Pancreas (tissue), 10 donors: ENCODE results near the gene TPM1. TPM values are rescaled to one million over a fixed set of nuclear protein-coding genes. Genes with fewer than 3 reads are reported as not detected.

ENCODE experiments used
- ATAC-seq, 4 donors: fragments of 200-7000 bp; cut with Tn5 transposase; one replicate each; pipeline versions ENCODE4 v1.8.0 to v1.9.1; 2020; ENCODE audit warnings: mild to moderate bottlenecking in 4 of 4, moderate library complexity in 4 of 4
- DNase-seq, 6 donors: peaks; one replicate each; pipeline ENCODE4 v3.0.0-alpha.2; 2020
- FAIRE-seq: peaks from 2 replicates; lab custom pipeline; 2012; peaks lifted over from hg19 to GRCh38; lab: Jason Lieb, UNC
- H3K27ac ChIP-seq, 4 donors: fragments of 200-600 bp; sonication (generic); 1 replicate in 3 of 4; 2 replicates in 1 of 4; pipeline versions ENCODE4 v1.5.0 to v1.8.0; 2020
- H3K27me3 ChIP-seq, 4 donors: fragments of 200-600 bp; one replicate each; pipeline ENCODE4 v1.8.0; 2021
- H3K36me3 ChIP-seq, 3 donors: fragments of 200-600 bp; sonication (generic) in 1 of 3; one replicate each; pipeline versions ENCODE4 v1.5.0 to v1.8.0; 2020 to 2021
- H3K4me1 ChIP-seq, 3 donors: fragments of 200-600 bp; one replicate each; pipeline ENCODE4 v1.8.0; 2021
- H3K4me3 ChIP-seq, 4 donors: fragments of 200-600 bp; sonication (generic) in 2 of 4; one replicate each; pipeline versions ENCODE4 v1.5.0 to v1.8.0; 2020 to 2021
- H3K9me3 ChIP-seq, 4 donors: fragments of 200-600 bp; one replicate each; pipeline ENCODE4 v1.8.0; 2021
- CTCF ChIP-seq, 4 donors: fragments of 200-600 bp; sonication (generic) in 3 of 4; IDR thresholded peaks; one replicate each; pipeline versions ENCODE4 v1.5.0 to v1.8.0; 2021; ENCODE audit warnings: antibody characterized with exemption in 4 of 4
- WGBS, 2 donors: extraction: QIAGEN DNeasy Blood & Tissue Kit; methylation state at CpG; one replicate each; pipeline ENCODE4 v1.1.7; 2013; 5-methylcytosine and 5-hydroxymethylcytosine counted together
- intact Hi-C, 3 donors: fragments of 100-400 bp; cut with DNase I; formaldehyde crosslinking; loops; one replicate each; pipeline versions ENCODE4 v1.11.1 to v1.14.2; 2022
- polyA plus RNA-seq, 2 donors: library from polyadenylated mRNA; stranded (reverse); fragments of 200-250 nt; gene quantifications; one replicate each; pipeline ENCODE4 v1.2.3, GENCODE V29; 2013
- total RNA-seq, 6 donors: library from RNA; stranded (reverse); fragmentation: NEBNext Ultra II Directional in 4 of 6; extraction: Animal tissue kit (Norgen Biotek cat#: 25700) in 4 of 6; gene quantifications; one replicate each; pipeline versions ENCODE4 v1.2.1 to v1.2.4, GENCODE V29; 2021 to 2023
- donor health status: healthy with polysubstance abuse.
- donor health status: DM: no; HTN: no; CAD: no; lungs with moderate emphysema.
- donor health status: DM: no; HTN: no; CAD: no.
- donor health status: control.
- donor health status: control.
- donor health status: Bipolar disorder and iron deficiency.
- donor health status: DM: yes; HTN: yes; CAD: no.
- donor health status: DM: no; HTN: no; CAD: no.
- donor health status: DM: no; HTN: no; CAD: no.
- donor health status: DM: yes; HTN: yes; CAD: no.

The TPM1 gene
- total and polyA plus RNA-seq, 8 donors: 114 to 482 (median 263) TPM

DNA sequence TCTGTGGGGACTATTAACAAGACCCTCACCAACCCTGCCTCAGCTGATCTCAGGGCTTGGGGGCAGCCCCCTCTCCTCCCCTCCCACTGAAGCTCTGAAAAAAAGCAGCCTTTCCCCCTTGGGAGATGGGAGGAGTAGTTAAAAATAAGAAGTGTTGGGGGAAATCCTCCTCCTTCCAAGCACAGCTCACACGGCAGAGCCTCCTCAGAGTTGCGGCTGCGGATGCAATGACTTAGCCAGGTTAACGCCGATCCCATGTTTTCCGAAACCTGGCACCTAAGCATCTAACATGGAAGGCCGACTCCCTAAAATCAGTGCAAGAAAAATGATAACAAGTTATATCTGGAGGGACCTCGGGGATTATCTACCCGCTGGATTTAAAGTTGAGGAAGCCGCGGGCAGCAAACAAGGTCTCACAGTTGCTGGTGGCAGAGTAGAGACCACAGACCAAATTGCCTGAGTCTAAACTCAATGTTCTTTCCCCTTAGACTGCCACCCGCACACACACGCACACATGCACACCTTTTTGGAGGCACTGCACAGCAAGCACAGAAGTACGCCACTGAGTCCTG lies 1.1 kb upstream of the TPM1 start:
- Histone ChIP-seq H3K4me1 (peaks cover 0 to 12% (median 5%) of the 10 kb centered on the region in 3 donors), H3K9me3 (no peaks in the 10 kb centered on the region), H3K4me3 (peak overlapping the region in 2 of 4 donors; percentile 90 to 99), H3K36me3 (no peaks in the 10 kb centered on the region), H3K27ac (peak overlapping the region in 3 of 4 donors; percentile 74 to 93 (median 88)), H3K27me3 (no peaks in the 10 kb centered on the region)
- DNase-seq (no peak), ATAC-seq (no peak), FAIRE-seq (no peak)
- no peak for TF ChIP-seq CTCF (IDR thresholded peaks at IDR 0.05)
- intact Hi-C loops: loop anchor here in 1 of 3 donors (10.0 kb wide), 1 partner anchor 137 kb away; no protein-coding TSS in a partner anchor
- 52 to 72% methylated on average over 14 of the region's 14 CpGs for WGBS, 2 donors

GRCh38 chr15:63042877-63043334 lies 359 bp downstream of the TPM1 start:
- Histone ChIP-seq H3K9me3 (no peaks in the 10 kb centered on the region), H3K36me3 (no peaks in the 10 kb centered on the region), H3K4me3 (peak overlapping the region; percentile 24 to 99 (median 69)), H3K27ac (peak overlapping the region; percentile 57 to 93 (median 81)), H3K27me3 (no peaks in the 10 kb centered on the region), H3K4me1 (peaks cover 0 to 15% (median 9%) of the 10 kb centered on the region in 3 donors)
- no peak for TF ChIP-seq CTCF (IDR thresholded peaks at IDR 0.05)
- 1 to 2% methylated on average over 31 of the region's 31 CpGs for WGBS, 2 donors
- no peak for FAIRE-seq
- peak in 2 of 6 donors; percentile 73 to 76 for DNase-seq
- ATAC-seq: peak; percentile 6 to 12 (median 10)
- intact Hi-C loops: loop anchor here in 1 of 3 donors (10.0 kb wide), 1 partner anchor 138 kb away; no protein-coding TSS in a partner anchor

DNA sequence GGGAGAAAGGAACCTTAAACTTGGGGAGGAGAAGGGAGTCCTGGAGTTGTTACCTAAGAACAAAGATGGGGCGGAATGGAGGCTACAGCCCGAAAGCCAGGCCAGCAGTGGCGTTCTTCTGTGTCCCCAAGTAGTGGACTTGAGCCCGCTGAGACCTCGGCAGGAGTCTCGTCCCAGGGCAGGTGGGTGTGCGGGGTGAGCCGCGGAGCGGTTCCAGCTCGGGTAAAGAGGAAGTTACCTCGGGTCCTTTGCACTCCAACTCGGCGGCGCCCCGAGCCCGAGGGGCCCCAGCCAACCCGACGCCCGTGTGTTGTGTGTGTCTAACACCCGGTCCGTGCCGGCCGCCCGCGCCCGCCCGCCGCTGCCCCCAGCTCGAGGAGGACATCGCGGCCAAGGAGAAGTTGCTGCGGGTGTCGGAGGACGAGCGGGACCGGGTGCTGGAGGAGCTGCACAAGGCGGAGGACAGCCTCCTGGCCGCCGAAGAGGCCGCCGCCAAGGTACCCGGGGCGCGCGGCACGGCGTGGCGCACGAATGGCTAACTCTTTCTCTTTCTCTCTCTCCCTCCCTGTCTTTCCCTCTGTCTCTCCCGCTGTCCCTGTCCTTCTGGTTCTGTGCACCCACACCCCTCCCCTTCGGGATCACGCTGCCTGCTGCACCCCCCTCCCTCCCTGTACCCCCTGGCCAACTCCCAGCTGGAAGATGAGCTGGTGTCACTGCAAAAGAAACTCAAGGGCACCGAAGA lies 959 bp downstream of the TPM1 start:
- Histone ChIP-seq H3K36me3 (no peaks in the 10 kb centered on the region), H3K27me3 (no peaks in the 10 kb centered on the region), H3K4me3 (peak overlapping the region; percentile 24 to 99 (median 69)), H3K27ac (peak overlapping the region; percentile 57 to 93 (median 81)), H3K4me1 (peaks cover 0 to 15% (median 9%) of the 10 kb centered on the region in 3 donors), H3K9me3 (no peaks in the 10 kb centered on the region)
- peak in 4 of 6 donors; percentile 37 to 77 (median 60) for DNase-seq
- TF ChIP-seq CTCF (IDR thresholded peaks at IDR 0.05): no peak
- WGBS, 2 donors: 0 to 1% methylated on average over 46 to 54 of the region's 54 CpGs
- peak in 1 of 4 donors; percentile 0 for ATAC-seq
- no peak for FAIRE-seq
- intact Hi-C loops: loop anchor here in 1 of 3 donors (10.0 kb wide), 1 partner anchor 139 kb away; no protein-coding TSS in a partner anchor

DNA sequence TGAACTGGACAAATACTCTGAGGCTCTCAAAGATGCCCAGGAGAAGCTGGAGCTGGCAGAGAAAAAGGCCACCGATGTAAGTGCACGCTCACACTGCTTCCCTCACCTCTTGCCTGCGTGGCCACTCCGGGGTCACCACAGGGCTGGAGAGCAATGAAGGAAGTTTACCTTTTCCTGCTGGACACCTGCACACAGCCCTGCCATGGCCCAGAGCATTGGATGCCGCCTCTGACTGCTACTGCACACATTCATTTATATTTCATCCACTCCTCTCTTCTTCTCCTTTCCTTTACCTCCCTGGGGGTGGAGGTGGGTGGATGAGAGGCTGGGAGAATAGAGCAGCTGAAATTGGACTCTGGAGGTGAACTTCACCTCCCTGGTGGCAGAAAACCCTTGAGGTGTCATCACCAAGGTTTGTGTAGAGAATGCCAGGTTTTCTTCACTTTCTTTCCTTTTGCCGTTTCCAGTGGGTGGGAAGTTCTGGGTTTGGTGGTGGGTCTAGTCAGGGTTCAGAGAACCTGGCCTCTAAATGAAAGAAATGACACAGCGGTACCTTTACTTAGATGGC lies 1.6 kb downstream of the TPM1 start:
- FAIRE-seq (no peak), DNase-seq (no peak), ATAC-seq (no peak)
- Histone ChIP-seq H3K4me1 (peaks cover 0 to 15% (median 9%) of the 10 kb centered on the region in 3 donors), H3K36me3 (no peaks in the 10 kb centered on the region), H3K27me3 (no peaks in the 10 kb centered on the region), H3K9me3 (no peaks in the 10 kb centered on the region), H3K27ac (peak overlapping the region in 2 of 4 donors; percentile 88 to 93), H3K4me3 (peak overlapping the region; percentile 24 to 99 (median 69))
- TF ChIP-seq CTCF (IDR thresholded peaks at IDR 0.05): no peak
- intact Hi-C loops: loop anchor here in 1 of 3 donors (10.0 kb wide), 1 partner anchor 139 kb away; no protein-coding TSS in a partner anchor
- WGBS, 2 donors: 26 to 47% methylated on average over 7 of the region's 7 CpGs
